ENCODE data around the gene REG3A.

Gene REG3A

GRCh38 chr2:79159653-79160052 is at the start of gene REG3A:
Gene REG3A (minus strand): TSS chr2:79159753. CDS start chr2:79159405, 348 bp downstream.
- no peak for DNase-seq (ENCODE audit: low read depth in 2 of 2)

- DNase-seq (ENCODE audit: low read depth in 2 of 2), result no peak
Observed at GRCh38 chr2:79200762-79201161, 41.2 kb upstream of the REG3A start.

DNA sequence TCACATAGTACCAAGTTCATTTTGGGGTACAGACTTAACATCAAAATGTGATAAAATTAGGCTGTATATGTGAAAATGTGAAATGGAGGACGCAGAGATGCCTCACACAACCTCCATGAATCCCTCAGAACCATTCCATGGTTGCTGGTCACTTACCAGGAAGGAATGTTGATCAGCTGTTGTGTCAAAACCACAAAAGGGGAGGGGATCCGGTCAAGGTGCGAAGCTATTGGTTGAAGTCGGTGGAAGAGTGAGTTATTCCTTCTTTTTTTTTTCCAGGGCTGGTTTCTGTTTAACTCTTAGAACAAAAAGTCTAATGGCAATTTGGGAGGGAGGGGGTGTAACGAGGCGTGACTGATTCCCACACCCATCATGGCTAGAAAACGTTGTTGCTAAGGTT is 32.3 kb upstream of the REG3A start:
- no peak for DNase-seq (ENCODE audit: low read depth in 2 of 2)

- DNase-seq (ENCODE audit: low read depth in 2 of 2), result no peak
Observed at GRCh38 chr2:79191081-79191480, 31.5 kb upstream of the REG3A start.

DNA sequence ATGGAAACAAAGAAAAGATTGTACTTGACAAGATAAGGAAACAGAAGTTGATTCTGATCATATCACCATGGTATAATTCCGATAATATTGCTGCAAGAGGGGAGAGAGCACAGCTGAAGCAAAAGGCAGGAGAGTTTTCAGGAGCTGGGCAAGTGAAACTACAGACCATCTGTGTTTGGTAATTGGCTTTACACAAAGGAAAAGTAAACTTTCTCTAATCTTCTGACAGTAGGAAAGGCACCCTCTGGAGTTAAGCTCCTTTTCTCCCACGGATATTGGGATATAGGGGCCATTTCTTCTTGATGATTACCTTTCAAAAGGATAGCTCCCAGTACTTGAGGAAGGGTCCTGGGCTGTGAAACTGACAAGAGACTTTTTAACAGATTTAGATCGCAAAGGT is 29.9 kb upstream of the REG3A start:
- no peak for DNase-seq (ENCODE audit: low read depth in 2 of 2)

GRCh38 chr2:79181617-79182016 is 22.1 kb upstream of the REG3A start:
- DNase-seq (ENCODE audit: low read depth in 2 of 2), result no peak

GRCh38 chr2:79180092-79180491 is 20.5 kb upstream of the REG3A start:
- no peak for DNase-seq (ENCODE audit: low read depth in 2 of 2)

GRCh38 chr2:79179036-79179435 is 19.5 kb upstream of the REG3A start:
- no peak for DNase-seq (ENCODE audit: low read depth in 2 of 2)

DNA sequence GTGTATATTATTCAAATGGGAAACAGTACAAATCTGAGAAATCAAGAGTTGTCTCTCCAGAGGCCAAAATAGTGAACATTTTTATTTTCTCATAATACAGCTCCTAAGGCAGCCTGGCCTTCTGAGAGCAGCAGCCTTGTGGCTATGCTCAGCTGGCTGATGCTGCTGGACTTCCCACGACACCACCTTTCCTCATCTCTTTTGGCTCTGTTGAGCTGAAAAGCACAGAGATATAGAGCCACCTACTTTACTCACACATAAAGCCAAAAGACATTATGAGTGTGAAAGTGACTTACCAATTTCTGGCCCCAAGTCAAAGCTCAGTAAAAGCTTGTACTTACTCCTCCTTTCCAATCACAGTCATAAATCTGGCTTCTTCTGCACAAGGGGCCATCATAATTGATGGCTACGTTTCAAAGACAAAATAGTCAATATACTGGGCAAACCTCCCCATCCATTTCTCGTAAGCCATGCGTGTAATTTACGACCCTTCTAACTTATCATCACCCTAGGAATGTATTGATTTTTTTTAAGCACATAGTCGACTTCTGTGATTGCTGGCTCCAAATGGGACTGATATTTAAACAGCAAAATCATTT is 18.6 kb upstream of the REG3A start:
- DNase-seq (ENCODE audit: low read depth in 2 of 2), result no peak

DNA sequence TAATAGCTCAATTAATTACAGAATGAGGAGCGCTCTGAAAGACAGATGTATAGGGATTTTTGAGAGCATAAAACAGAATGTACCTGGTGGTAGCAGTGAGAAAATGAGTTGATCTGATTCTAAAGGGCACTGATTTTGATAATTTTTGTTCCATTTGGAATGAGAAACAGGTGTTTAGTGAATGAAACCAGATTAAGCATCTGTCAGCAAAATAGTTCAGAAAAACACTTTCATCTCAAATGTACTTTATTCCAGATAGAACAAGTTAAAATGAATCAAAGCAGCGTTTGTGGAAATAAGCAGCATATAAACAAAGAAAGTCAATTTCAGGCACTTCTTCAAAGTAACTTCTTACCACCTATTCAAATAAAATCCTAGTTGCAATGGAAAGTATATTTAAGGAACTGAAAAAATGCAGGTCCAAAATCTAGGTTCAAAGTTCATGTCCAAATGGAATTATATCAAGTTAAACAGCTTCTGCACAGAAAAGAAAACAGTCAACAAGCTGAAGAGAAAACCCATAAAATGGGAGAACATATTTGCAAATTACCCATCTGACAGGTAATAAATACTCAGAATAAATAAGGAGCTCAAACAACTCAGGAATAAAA is 11.9 kb upstream of the REG3A start:
- DNase-seq (ENCODE audit: low read depth in 2 of 2), result no peak

DNA sequence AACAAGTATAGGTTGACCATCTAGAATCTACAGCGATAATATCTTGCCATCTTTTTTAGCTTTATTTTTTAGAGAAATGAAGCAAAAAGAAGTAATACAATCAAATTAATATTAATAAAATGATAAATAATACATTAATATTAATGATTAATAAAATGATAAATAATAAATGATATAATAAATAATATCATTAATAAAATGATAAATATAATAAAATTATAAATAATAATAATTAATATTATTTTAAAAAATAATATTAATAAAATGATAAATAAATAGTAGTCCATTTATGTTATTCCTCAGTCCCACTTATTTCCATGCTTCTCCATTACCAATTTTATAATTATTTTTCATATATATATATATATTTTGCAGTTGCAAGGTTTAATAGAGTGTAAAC is 3.2 kb upstream of the REG3A start:
- DNase-seq (ENCODE audit: low read depth in 2 of 2), result no peak

GRCh38 chr2:79162132-79162531 is 2.6 kb upstream of the REG3A start:
- DNase-seq (ENCODE audit: low read depth in 2 of 2), result no peak

- no peak for DNase-seq (ENCODE audit: low read depth in 2 of 2)
Observed at GRCh38 chr2:79159030-79159429, 523 bp downstream of the REG3A start.

GRCh38 chr2:79155826-79156476 is 3.6 kb downstream of the REG3A start:
- DNase-seq (ENCODE audit: low read depth in 2 of 2), result no peak

- DNase-seq (ENCODE audit: low read depth in 2 of 2), result no peak
Observed at GRCh38 chr2:79139423-79139822, 20.1 kb downstream of the REG3A start.

- no peak for DNase-seq (ENCODE audit: low read depth in 2 of 2)
Observed at GRCh38 chr2:79138385-79138784, 21.2 kb downstream of the REG3A start.

GRCh38 chr2:79131687-79132086 is 27.9 kb downstream of the REG3A start:
- DNase-seq (ENCODE audit: low read depth in 2 of 2), result no peak

DNA sequence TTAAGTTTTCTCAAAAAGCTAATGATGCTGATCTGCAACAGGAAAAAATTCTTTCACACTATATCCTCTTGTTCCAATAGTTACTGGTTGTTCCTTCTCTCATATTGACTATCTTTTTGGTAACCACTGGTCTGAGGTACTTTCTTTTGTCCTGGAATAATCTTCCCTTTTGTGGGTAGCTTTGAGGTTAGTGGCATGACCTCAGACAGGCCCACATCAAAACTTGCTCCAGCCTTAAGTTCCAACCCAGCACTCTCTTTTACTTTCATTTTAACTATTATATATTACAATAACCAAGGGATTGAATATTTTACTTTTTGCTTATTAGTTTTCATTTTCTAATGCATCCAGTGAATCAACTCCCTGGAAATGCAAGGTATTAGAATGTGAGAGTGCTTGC is 29.7 kb downstream of the REG3A start:
- no peak for DNase-seq (ENCODE audit: low read depth in 2 of 2)

DNA sequence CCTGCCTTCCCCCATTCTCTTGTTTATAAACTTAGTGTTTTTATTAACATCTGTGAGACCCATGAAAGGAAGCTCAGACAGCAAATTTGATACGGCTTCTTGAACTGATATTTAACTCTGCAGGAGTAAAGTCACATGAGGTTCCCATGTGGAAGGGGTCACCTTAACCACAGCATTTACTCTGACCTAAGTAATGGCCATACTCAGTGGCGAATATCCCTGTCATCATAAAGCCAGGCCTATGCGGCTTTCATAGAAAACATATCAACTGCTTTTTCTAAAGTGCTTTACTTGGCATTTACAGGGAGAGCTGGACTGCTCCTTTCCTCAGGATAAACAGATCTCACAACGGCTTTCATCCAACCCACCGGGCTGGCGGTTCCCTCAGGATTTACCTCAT is 30.3 kb downstream of the REG3A start:
- no peak for DNase-seq (ENCODE audit: low read depth in 2 of 2)

- DNase-seq (ENCODE audit: low read depth in 2 of 2), result no peak
Observed at GRCh38 chr2:79128406-79128805, 31.1 kb downstream of the REG3A start.

GRCh38 chr2:79125721-79125985 is 33.9 kb downstream of the REG3A start:
- no peak for DNase-seq (ENCODE audit: low read depth in 2 of 2)

DNA sequence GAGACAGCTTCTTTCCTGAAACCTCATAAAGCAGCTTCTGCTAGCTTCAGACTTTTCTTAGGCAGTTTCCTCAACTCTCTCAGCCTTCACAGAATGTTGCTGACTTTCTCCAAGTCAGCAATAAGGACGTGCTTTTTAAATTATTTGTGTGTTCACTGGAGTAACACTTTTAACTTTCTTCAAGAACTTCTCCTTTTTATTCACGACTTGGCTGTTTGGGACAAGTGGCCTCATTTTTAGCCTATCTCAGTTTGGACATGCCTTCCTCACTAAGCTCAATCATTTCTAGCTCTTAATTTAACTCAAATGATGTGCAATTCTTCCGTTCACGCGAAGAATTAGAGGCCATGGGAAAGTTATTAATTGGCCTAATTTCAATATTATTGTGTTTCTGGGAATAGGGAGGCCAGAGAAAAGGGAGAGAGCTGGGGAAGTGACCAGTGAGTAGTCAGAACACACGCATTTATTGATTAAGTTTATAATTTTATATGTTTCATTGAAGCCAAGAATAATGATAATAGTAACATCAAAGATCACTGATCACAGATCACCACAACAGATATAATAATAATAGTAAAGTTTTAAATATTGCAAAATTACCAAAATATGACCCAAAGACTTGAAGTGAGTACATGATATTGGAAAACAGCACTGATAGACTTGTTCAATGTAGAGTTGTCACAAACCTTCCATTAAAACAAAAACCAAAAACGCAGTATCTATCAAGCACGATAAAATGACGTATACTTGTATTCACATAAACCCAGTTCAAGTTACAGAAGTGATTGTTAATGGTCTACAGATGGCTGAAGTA is 34.4 kb downstream of the REG3A start:
- DNase-seq (ENCODE audit: low read depth in 2 of 2), result no peak

DNA sequence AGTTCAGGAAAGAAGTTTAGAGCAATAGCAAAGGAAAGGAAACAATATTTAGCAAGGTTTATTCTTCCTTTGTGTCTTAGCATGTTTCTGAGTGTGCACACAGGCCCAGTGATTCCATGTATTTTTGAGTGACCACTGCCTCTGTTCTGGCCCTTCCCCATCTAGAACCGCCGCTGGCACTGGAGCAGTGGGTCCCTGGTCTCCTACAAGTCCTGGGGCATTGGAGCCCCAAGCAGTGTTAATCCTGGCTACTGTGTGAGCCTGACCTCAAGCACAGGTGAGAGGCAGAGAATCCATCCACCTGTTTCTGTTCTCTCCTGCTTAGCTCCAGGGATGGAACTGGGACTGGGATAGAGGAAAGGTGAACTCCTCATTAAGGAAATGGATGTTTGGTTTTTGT is 36.9 kb downstream of the REG3A start:
- DNase-seq (ENCODE audit: low read depth in 2 of 2), result no peak

Measured in stimulated activated CD4-positive, alpha-beta T cell treated with anti-CD3 and anti-CD28 coated beads, Interleukin-1b, Interleukin-23, amount 100 ng/mL, for 1 hour (primary cell).